ENCODE data around the gene SYT7.
"Not testable (repeated sequence)": the region's sequence is repeated elsewhere in the genome, so short reads cannot be mapped to it uniquely, and the experiment has no call there.

SYT7 gene

GRCh38 chr11:61480994-61481335 is 99.9 kb downstream of the SYT7 start:
- Histone ChIP-seq H3K27me3 (peaks cover 18% of the 10 kb centered on the region), H3K4me3 (ENCODE audit: low read depth in 1 of 2, low read length in 1 of 2) (no peak overlapping the region), H3K36me3 (no peaks in the 10 kb centered on the region), H3K9me3 (no peaks in the 10 kb centered on the region), H3K27ac (no peak overlapping the region), H3K4me1 (ENCODE audit: control insufficient read depth in 1 of 2, insufficient read depth in 1 of 2, low read depth in 1 of 2, low read length in 1 of 2) (no peaks in the 10 kb centered on the region)
- TF ChIP-seq CTCF (IDR thresholded peaks at IDR 0.05) = no peak

- Histone ChIP-seq H3K27ac (no peak overlapping the region), H3K9me3 (no peaks in the 10 kb centered on the region), H3K4me1 (ENCODE audit: control insufficient read depth in 1 of 2, insufficient read depth in 1 of 2, low read depth in 1 of 2, low read length in 1 of 2) (no peaks in the 10 kb centered on the region), H3K36me3 (no peaks in the 10 kb centered on the region), H3K27me3 (peaks cover 18% of the 10 kb centered on the region), H3K4me3 (ENCODE audit: low read depth in 1 of 2, low read length in 1 of 2) (no peak overlapping the region)
- TF ChIP-seq CTCF (IDR thresholded peaks at IDR 0.05) = no peak
Observed at GRCh38 chr11:61480261-61480993, 100.4 kb downstream of the SYT7 start.

- H3K4me1 ChIP-seq (ENCODE audit: control insufficient read depth in 1 of 2, insufficient read depth in 1 of 2, low read depth in 1 of 2, low read length in 1 of 2); H3K4me3 ChIP-seq (ENCODE audit: low read depth in 1 of 2, low read length in 1 of 2): not testable (repeated sequence)
Observed at GRCh38 chr11:61479360-61480058, 101.4 kb downstream of the SYT7 start.

GRCh38 chr11:61477727-61478148 is 103.1 kb downstream of the SYT7 start:
- Histone ChIP-seq H3K9me3 (no peaks in the 10 kb centered on the region), H3K27ac (no peak overlapping the region), H3K36me3 (peaks cover 15% of the 10 kb centered on the region), H3K4me1 (ENCODE audit: control insufficient read depth in 1 of 2, insufficient read depth in 1 of 2, low read depth in 1 of 2, low read length in 1 of 2) (no peaks in the 10 kb centered on the region), H3K4me3 (ENCODE audit: low read depth in 1 of 2, low read length in 1 of 2) (no peak overlapping the region), H3K27me3 (peaks cover 18% of the 10 kb centered on the region)
- TF ChIP-seq CTCF (IDR thresholded peaks at IDR 0.05) = peak; percentile 84

More at GRCh38 chr11:61479360-61480058, 101.4 kb downstream of the SYT7 start:
- peaks cover 18% of the 10 kb centered on the region for H3K27me3 ChIP-seq
- not testable (repeated sequence) for H3K36me3 ChIP-seq, H3K9me3 ChIP-seq, H3K27ac ChIP-seq

- no peaks in the 10 kb centered on the region for H3K9me3 ChIP-seq
- TF ChIP-seq CTCF (IDR thresholded peaks at IDR 0.05) = no peak
- no peak overlapping the region for H3K27ac ChIP-seq
- peaks cover 15% of the 10 kb centered on the region for H3K36me3 ChIP-seq
- peaks cover 11% of the 10 kb centered on the region for H3K27me3 ChIP-seq
- H3K4me3 ChIP-seq (ENCODE audit: low read depth in 1 of 2, low read length in 1 of 2) = no peak overlapping the region
- H3K4me1 ChIP-seq (ENCODE audit: control insufficient read depth in 1 of 2, insufficient read depth in 1 of 2, low read depth in 1 of 2, low read length in 1 of 2) = no peaks in the 10 kb centered on the region
Observed at GRCh38 chr11:61477126-61477525, 103.8 kb downstream of the SYT7 start.

GRCh38 chr11:61476371-61476770 is 104.5 kb downstream of the SYT7 start:
- peaks cover 15% of the 10 kb centered on the region for H3K36me3 ChIP-seq
- no peak for TF ChIP-seq CTCF (IDR thresholded peaks at IDR 0.05)

More at GRCh38 chr11:61476371-61476770, 104.5 kb downstream of the SYT7 start:
- no peak overlapping the region for H3K4me3 ChIP-seq (ENCODE audit: low read depth in 1 of 2, low read length in 1 of 2)
- H3K27me3 ChIP-seq = peaks cover 6% of the 10 kb centered on the region
- no peaks in the 10 kb centered on the region for H3K4me1 ChIP-seq (ENCODE audit: control insufficient read depth in 1 of 2, insufficient read depth in 1 of 2, low read depth in 1 of 2, low read length in 1 of 2)
- no peaks in the 10 kb centered on the region for H3K9me3 ChIP-seq
- no peak overlapping the region for H3K27ac ChIP-seq
